Esophagus squamous epithelium (tissue), 4 donors: Measurements from ENCODE around the gene RPL18.

Source experiments
- CTCF ChIP-seq, 6 experiments: fragments of 450-650 bp in 4 of 6; fragments of 200-600 bp in 2 of 6; sonication (generic) in 2 of 6; IDR thresholded peaks; one replicate each; pipeline ENCODE4 v1.5.1; 2016 to 2019; ENCODE audit warnings: antibody characterized with exemption in 6 of 6, mild to moderate bottlenecking in 4 of 6, moderate library complexity in 4 of 6
- POLR2A ChIP-seq, 4 donors: fragments of 450-650 bp; IDR thresholded peaks; one replicate each; pipeline ENCODE4 v1.6.1; 2017; ENCODE audit warnings: antibody characterized with exemption in 4 of 4, mild to moderate bottlenecking in 4 of 4, moderate library complexity in 3 of 4

GRCh38 chr19:48636859-48637448, 18.0 kb upstream of the RPL18 start, which contains the start of gene DBP:
- TF ChIP-seq CTCF (IDR thresholded peaks at IDR 0.05) (peak in 3 of 6 experiments; percentile 3 to 39 (median 21)), POLR2A (IDR thresholded peaks at IDR 0.05) (peak in 2 of 4 donors; percentile 12 to 74)
